Pancreas (tissue), 10 donors: ENCODE measurements around the gene TAS2R7. TPM values are rescaled to one million over a fixed set of nuclear protein-coding genes. Genes with fewer than 3 reads are reported as not detected.

ENCODE experiments used
- ATAC-seq, 4 donors: fragments of 200-7000 bp; cut with Tn5 transposase; one replicate each; pipeline versions ENCODE4 v1.8.0 to v1.9.1; 2020; ENCODE audit warnings: mild to moderate bottlenecking in 4 of 4, moderate library complexity in 4 of 4
- DNase-seq, 6 donors: peaks; one replicate each; pipeline ENCODE4 v3.0.0-alpha.2; 2020
- FAIRE-seq: peaks from 2 replicates; lab custom pipeline; 2012; peaks lifted over from hg19 to GRCh38; lab: Jason Lieb, UNC
- H3K27ac ChIP-seq, 4 donors: fragments of 200-600 bp; sonication (generic); 1 replicate in 3 of 4; 2 replicates in 1 of 4; pipeline versions ENCODE4 v1.5.0 to v1.8.0; 2020
- H3K27me3 ChIP-seq, 4 donors: fragments of 200-600 bp; one replicate each; pipeline ENCODE4 v1.8.0; 2021
- H3K36me3 ChIP-seq, 3 donors: fragments of 200-600 bp; sonication (generic) in 1 of 3; one replicate each; pipeline versions ENCODE4 v1.5.0 to v1.8.0; 2020 to 2021
- H3K4me1 ChIP-seq, 3 donors: fragments of 200-600 bp; one replicate each; pipeline ENCODE4 v1.8.0; 2021
- H3K4me3 ChIP-seq, 4 donors: fragments of 200-600 bp; sonication (generic) in 2 of 4; one replicate each; pipeline versions ENCODE4 v1.5.0 to v1.8.0; 2020 to 2021
- H3K9me3 ChIP-seq, 4 donors: fragments of 200-600 bp; one replicate each; pipeline ENCODE4 v1.8.0; 2021
- WGBS, 2 donors: extraction: QIAGEN DNeasy Blood & Tissue Kit; methylation state at CpG; one replicate each; pipeline ENCODE4 v1.1.7; 2013; 5-methylcytosine and 5-hydroxymethylcytosine counted together
- intact Hi-C, 3 donors: fragments of 100-400 bp; cut with DNase I; formaldehyde crosslinking; loops; one replicate each; pipeline versions ENCODE4 v1.11.1 to v1.14.2; 2022
- polyA plus RNA-seq, 2 donors: library from polyadenylated mRNA; stranded (reverse); fragments of 200-250 nt; gene quantifications; one replicate each; pipeline ENCODE4 v1.2.3, GENCODE V29; 2013
- total RNA-seq, 6 donors: library from RNA; stranded (reverse); fragmentation: NEBNext Ultra II Directional in 4 of 6; extraction: Animal tissue kit (Norgen Biotek cat#: 25700) in 4 of 6; gene quantifications; one replicate each; pipeline versions ENCODE4 v1.2.1 to v1.2.4, GENCODE V29; 2021 to 2023
- TF ChIP-seq, protein P1 (sequence below), 4 donors: fragments of 200-600 bp; sonication (generic) in 3 of 4; IDR thresholded peaks; one replicate each; pipeline versions ENCODE4 v1.5.0 to v1.8.0; 2021; ENCODE audit warnings: antibody characterized with exemption in 4 of 4
- donor health status: healthy with polysubstance abuse.
- donor health status: DM: no; HTN: no; CAD: no; lungs with moderate emphysema.
- donor health status: DM: no; HTN: no; CAD: no.
- donor health status: control.
- donor health status: control.
- donor health status: Bipolar disorder and iron deficiency.
- donor health status: DM: yes; HTN: yes; CAD: no.
- donor health status: DM: no; HTN: no; CAD: no.
- donor health status: DM: no; HTN: no; CAD: no.
- donor health status: DM: yes; HTN: yes; CAD: no.

TAS2R7 gene
- total and polyA plus RNA-seq, 8 donors, result not detected

DNA sequence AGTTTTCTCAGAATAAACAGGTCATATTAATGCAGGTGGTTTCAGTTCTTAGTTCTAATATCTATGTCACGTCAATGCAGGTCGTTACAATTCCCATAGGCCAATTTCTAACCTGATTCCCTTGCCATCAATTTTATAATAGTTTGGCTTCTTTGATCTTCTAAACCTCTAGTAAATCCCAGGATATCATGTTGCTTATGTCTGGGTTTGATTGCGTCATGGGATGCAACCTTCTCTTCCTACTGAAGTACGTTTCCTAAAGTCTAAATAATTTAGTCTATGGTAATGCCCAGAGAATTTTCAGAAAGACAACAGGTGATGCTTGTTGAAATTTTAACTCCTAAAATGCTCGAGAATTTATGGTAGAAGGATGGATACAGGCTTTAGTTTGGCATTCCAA, 19.2 kb downstream of the TAS2R7 start:
- intact Hi-C loops, result no loop called here

DNA sequence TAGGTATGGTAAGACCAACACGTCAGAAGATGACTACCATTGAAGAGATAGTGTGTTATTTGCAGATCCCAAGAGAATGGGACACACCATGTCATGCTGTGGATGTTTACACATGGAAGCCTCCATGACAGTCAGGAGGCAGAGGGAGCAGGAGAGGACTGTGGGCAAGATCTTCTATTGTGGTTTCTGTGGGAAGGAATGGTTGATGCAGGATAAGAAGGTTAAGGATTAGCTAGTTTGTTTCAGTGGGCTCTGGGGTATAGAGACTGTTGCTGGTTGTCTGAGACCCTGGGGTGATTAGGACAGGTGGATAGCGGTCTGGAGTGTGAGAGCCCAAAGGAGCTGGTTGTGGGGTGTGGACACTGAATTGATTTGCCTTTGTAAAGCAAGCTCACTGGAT, 23.3 kb downstream of the TAS2R7 start:
- 84% methylated on average over 2 of the region's 2 CpGs for WGBS, 2 donors

More for the DNA sequence above, 19.2 kb downstream of the TAS2R7 start:
- ATAC-seq, result no peak
- H3K4me1 ChIP-seq, result no peaks in the 10 kb centered on the region
- H3K9me3 ChIP-seq, result no peaks in the 10 kb centered on the region
- no peaks in the 10 kb centered on the region for H3K36me3 ChIP-seq
- TF ChIP-seq, protein P1, sequence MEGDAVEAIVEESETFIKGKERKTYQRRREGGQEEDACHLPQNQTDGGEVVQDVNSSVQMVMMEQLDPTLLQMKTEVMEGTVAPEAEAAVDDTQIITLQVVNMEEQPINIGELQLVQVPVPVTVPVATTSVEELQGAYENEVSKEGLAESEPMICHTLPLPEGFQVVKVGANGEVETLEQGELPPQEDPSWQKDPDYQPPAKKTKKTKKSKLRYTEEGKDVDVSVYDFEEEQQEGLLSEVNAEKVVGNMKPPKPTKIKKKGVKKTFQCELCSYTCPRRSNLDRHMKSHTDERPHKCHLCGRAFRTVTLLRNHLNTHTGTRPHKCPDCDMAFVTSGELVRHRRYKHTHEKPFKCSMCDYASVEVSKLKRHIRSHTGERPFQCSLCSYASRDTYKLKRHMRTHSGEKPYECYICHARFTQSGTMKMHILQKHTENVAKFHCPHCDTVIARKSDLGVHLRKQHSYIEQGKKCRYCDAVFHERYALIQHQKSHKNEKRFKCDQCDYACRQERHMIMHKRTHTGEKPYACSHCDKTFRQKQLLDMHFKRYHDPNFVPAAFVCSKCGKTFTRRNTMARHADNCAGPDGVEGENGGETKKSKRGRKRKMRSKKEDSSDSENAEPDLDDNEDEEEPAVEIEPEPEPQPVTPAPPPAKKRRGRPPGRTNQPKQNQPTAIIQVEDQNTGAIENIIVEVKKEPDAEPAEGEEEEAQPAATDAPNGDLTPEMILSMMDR (IDR thresholded peaks at IDR 0.05), result no peak
- no peak for DNase-seq
- H3K4me3 ChIP-seq, result no peak overlapping the region
- no peak overlapping the region for H3K27ac ChIP-seq
- WGBS, 2 donors, result 54 to 57% methylated on average over 5 of the region's 5 CpGs
- H3K27me3 ChIP-seq, result peaks cover 0 to 3% (median under 1%) of the 10 kb centered on the region in 4 donors
- FAIRE-seq, result no peak

DNA sequence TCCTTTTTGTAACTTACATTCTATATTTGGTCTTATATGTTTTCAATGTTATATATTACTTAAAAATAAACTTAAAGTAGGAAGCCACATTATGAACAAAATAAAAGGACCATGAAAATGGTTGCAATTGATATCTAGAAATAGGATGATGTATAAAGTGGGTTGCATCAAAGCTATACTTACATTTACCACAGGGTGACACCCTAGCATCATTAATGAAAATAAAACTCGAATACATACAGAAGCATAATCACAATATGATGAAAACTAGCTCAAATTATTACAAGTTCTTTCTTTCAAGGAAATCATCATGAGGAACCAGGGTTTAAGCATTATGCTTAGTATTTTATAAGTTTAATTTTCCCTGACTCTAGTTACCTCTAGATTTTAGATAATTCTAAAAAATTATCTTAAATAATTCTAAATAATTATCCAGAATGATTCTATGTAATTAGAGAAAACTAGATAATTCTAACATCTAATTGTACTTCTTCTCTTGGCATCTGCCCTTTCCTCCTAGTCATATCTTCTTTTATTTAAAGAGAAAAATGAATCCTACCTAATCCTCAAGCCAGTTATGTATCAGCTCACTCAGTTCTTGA, 31.2 kb downstream of the TAS2R7 start:
- H3K27me3 ChIP-seq, result peaks cover 0 to 9% (median 2%) of the 10 kb centered on the region in 4 donors
- H3K27ac ChIP-seq, result no peak overlapping the region
- no peak overlapping the region for H3K4me3 ChIP-seq
- TF ChIP-seq, protein P1 (IDR thresholded peaks at IDR 0.05), result peak in 3 of 4 donors; percentile 35 to 49 (median 40)
- H3K9me3 ChIP-seq, result no peaks in the 10 kb centered on the region
- DNase-seq (no peak), ATAC-seq (peak; percentile 73 to 85 (median 82)), FAIRE-seq (peak; percentile 97)
- no peaks in the 10 kb centered on the region for H3K36me3 ChIP-seq
- intact Hi-C loops, result loop anchor here in 2 of 3 donors (10.0 kb wide), 2 partner anchors 424 to 714 kb away; no protein-coding TSS in a partner anchor
- no peaks in the 10 kb centered on the region for H3K4me1 ChIP-seq
- 0% methylated on average over 1 of the region's 1 CpG for WGBS, 2 donors

More for the DNA sequence above, 23.3 kb downstream of the TAS2R7 start:
- no peak for ATAC-seq
- no peak for FAIRE-seq
- H3K36me3 ChIP-seq, result no peaks in the 10 kb centered on the region
- peaks cover 0 to 7% (median 3%) of the 10 kb centered on the region in 4 donors for H3K27me3 ChIP-seq
- intact Hi-C loops, result loop anchor here in 2 of 3 donors (10.0 kb wide), 2 partner anchors 416 to 706 kb away; no protein-coding TSS in a partner anchor
- H3K27ac ChIP-seq, result no peak overlapping the region
- H3K4me3 ChIP-seq, result no peak overlapping the region
- H3K9me3 ChIP-seq, result no peaks in the 10 kb centered on the region
- TF ChIP-seq, protein P1 (IDR thresholded peaks at IDR 0.05), result no peak
- H3K4me1 ChIP-seq, result no peaks in the 10 kb centered on the region
- DNase-seq, result no peak

DNA sequence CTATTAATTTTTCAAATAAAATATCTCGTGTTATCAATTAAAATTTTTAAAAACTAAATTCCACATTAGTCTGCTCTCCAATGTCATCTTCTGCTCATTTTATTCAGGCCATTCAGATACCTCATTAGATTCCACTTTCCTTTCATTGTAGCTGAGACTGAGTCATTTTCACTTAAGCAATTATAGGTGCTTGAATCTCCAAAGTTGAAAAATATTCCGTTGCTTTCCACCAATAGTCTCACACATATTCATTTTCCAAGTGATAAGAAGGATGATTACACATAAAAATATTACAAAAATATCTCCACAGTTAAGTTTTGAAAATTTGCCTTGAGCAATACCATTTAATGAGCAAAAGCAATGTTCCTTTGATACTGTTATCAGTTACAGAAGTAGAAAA, 42.8 kb downstream of the TAS2R7 start:
- TF ChIP-seq, protein P1 (IDR thresholded peaks at IDR 0.05), result no peak
- no peak for DNase-seq
- intact Hi-C loops, result loop anchor here in 1 of 3 donors (10.0 kb wide), 1 partner anchor 435 kb away; no protein-coding TSS in a partner anchor
- 21 to 36% methylated on average over 2 of the region's 2 CpGs for WGBS, 2 donors
- Histone ChIP-seq H3K4me1 (no peaks in the 10 kb centered on the region), H3K27me3 (peaks cover 0 to 4% (median 0%) of the 10 kb centered on the region in 4 donors), H3K36me3 (no peaks in the 10 kb centered on the region), H3K4me3 (no peak overlapping the region), H3K9me3 (no peaks in the 10 kb centered on the region), H3K27ac (no peak overlapping the region)
- no peak for FAIRE-seq
- ATAC-seq, result no peak

DNA sequence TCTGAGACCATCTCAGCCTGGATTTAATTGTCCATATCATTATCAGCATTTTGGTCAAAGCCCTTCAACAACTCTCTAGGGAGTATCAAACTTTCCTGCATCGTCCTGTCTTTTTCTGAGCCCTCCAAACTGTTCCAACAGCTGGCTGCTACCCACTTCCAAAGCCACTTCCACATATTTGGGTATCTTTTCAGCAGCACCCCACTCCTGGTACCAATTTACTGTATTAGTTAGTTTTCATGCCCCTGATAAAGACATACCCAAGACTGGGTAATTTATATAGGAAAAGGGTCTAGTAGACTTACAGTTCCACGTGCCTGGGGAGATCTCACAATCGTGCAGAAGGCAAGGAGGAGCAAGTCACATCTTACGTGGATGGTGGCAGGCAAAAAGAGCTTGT, 46.2 kb downstream of the TAS2R7 start:
- ATAC-seq (no peak), FAIRE-seq (no peak), DNase-seq (no peak)
- H3K9me3 ChIP-seq, result no peaks in the 10 kb centered on the region
- no peaks in the 10 kb centered on the region for H3K36me3 ChIP-seq
- no peaks in the 10 kb centered on the region for H3K4me1 ChIP-seq
- TF ChIP-seq, protein P1 (IDR thresholded peaks at IDR 0.05), result no peak
- no peak overlapping the region for H3K4me3 ChIP-seq
- 73 to 74% methylated on average over 4 of the region's 4 CpGs for WGBS, 2 donors
- intact Hi-C loops, result no loop called here
- no peak overlapping the region for H3K27ac ChIP-seq
- H3K27me3 ChIP-seq, result no peaks in the 10 kb centered on the region
